Head of caudate nucleus (tissue), 42 donors: ENCODE measurements around the gene AP2A2.

Source experiments
- DNase-seq, 42 donors: peaks; one replicate each; pipeline versions ENCODE4 v3.0.0 to v3.0.0-alpha.2; 2020 to 2021; ENCODE audit warnings: mixed read lengths in 7 of 42
- intact Hi-C: fragments of 100-400 bp; cut with DNase I; formaldehyde crosslinking; loops from one replicate; pipeline ENCODE4 v1.15.0; 2022

AP2A2 gene

DNA sequence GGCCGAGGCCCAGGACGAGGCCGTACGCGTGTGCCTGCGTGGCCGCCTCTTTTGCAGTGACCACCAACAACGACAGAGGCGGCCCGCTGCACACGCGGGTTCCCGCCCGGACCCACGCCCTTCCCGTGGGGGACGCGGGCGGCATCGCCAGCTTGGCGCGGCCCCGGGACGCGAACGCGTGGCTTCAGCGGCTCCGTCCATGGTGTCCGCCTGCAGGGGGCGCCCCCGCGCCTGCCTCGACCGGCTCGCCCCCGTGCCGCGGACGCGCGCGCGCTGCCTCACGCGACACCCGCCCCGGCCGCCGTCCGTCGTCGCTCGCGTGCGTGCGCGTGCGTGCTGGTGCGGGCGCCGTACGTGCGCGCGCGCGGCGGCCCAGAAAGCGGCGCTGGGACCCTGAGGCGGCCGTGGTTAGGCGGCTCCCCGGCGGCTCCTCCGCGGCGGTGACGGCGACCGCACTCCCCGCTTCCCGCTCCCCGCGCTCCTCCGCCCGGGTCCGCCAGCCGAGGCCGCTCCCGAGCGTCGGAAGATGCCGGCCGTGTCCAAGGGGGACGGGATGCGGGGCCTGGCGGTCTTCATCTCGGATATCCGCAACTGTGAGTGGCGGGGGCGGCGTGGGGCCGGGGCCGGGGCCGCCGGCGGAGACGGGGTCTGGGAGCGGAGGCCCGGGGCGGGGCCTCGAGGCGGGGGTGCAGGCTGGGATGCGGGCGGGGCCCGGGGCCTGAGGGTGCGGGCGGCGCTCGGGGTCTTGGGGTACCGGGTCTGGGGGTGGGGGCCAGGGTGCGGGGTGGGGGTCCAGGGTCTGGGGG lies at the start of gene AP2A2:
TSS of gene AP2A2 (plus strand) at position 375 of the 806 bp plus-strand sequence. CDS start at position 527, 152 bp downstream.
- intact Hi-C loops, result loop anchor here (5.0 to 10.0 kb wide), 2 partner anchors 52 to 81 kb away; partner anchors contain the start of genes POLR2L and TSPAN4
- DNase-seq, result peak; percentile 32 to 94 (median 86)

DNA sequence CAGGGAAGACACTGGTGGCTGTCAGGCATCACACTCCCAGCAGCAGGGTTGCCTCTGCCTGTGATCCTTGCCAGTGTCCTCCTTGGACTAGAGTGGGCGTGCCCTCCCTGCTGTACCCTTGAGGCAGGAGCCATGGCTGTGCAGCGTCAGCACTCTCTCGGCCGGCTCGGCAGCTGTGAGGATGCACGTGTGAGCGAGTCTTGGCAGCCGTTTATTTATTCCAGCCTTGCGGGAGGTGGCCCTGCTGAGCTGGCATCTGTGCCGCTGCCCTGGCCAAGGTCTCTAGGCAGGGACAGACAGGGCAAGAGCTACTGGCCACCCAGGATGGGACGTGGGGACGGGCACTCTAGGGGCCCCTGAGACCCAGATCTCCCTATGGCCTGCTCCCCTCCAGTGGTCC lies 49.1 kb upstream of the AP2A2 start:
- intact Hi-C loops, result no loop called here

DNA sequence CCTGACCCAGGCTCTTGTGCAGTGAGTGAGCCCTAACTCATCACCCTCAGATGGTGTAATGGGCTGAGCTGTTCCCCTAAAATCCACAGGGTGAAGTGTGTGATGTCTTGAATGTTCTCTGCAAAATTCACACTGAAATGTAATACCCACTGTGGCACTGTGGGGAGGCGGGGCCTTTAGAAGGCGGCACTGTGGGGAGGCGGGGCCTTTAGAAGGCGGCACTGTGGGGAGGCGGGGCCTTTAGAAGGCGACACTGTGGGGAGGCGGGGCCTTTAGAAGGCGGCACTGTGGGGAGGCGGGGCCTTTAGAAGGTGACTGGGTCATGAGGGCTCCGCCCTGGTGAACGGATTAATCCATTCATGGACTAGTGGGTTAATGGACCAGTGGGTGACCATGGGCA lies 48.1 kb upstream of the AP2A2 start:
- no peak for DNase-seq
- intact Hi-C loops, result no loop called here

More for the DNA sequence above, 49.1 kb upstream of the AP2A2 start:
- peak in 27 of 42 donors; percentile 25 to 70 (median 44) for DNase-seq

DNA sequence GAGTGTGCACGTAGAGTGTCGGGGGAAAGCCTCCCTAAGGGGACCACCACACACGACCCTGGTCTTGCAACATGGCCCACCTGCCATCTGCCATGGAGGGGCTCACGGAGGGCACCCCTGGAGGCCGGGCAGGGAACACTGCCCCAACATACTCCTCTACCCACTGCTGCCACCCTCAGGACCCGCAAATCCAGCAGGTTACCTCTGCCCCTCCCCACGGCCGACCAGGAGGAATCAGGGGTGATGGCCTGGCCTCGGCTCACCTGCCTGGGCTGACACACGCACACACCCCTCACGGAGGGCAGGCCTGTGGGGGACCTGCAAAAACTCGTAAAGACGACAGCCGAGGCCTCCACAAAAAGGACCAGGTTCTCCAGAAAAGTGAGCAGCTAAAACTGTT lies 45.2 kb upstream of the AP2A2 start:
- intact Hi-C loops, result no loop called here
- no peak for DNase-seq

DNA sequence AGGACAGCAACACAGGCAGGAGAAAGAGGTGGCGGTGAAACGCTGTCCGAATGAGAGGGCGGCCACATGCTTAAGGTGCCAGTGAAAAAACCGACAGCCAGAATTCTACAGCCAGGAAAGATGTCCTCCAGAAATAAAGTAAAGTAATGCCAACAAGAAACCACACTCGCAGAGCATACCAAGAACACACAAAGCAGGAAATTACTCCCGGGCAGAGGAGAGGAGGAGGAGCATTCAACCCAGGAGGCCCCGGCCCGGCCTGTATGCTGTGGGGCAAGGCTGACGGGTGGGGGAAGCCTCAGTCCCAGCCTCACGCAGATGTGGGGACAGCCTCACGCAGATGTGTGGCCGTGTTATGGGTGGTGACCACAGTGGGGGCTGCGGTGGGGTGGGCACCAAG lies 43.1 kb upstream of the AP2A2 start:
- no peak for DNase-seq
- intact Hi-C loops, result no loop called here

DNA sequence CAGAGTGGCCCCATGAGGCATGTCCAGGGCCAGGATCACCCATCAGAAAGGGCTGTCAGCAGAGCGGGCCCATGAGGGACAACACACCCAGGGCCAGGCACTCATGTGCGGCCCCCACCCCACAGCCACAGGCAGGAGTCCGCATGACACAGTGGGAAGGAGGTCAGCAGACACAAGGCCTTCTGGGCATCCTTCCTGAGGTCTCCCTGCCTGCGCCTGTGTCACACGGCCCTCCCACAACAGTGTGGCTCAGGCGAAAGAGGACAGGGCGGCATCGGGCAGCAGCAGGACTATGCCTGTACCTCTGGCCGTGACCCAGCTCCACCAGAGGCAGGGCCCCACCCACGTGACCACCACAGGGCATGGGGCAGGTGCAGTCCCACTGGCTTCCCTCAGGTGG lies 42.1 kb upstream of the AP2A2 start:
- DNase-seq, result no peak
- intact Hi-C loops, result no loop called here

DNA sequence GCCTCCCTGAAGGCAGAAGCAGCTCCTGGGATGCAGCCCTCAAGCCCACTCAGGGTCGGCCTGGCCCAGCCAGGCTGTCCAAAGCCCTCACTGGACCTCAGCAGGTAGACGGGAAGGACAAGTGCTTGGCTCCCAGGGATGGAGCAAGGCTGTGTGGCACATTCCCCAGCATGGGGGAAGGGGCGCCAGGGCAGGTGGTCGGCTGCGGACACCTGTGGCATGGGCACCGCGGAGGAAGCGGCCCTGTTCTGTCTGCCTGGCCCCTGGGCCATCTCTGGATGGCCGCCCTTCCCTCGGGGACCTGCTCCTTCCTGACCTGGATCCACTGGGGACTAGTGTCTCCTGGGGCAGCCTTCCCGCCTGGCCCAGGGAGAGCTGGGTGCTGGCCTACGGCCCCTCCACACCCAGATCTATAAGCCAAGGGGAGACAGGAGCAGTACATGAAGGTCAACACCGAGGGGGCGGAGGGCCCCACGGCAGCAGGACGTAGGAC lies 41.0 kb upstream of the AP2A2 start:
- no peak for DNase-seq
- intact Hi-C loops, result no loop called here

DNA sequence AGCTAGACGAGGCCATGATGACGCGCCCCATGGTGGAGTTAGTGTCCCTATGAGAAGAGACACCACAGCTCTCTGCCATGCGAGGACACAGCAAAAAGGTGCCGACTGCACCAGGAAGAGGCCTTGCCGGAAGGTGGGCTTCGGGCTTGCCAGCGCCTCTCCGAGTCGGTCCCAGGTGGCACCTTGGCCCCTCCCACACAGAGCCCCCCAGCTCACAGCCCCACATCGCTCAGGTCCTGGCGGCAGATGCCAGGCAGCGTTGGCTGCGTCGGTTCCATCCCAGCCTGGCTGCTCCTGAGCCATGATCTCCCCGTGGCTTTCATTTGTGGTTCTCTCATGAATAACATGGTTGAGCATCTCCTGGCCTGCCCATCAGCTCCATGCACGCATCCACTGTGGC lies 39.1 kb upstream of the AP2A2 start:
- no peak for DNase-seq
- intact Hi-C loops, result no loop called here

DNA sequence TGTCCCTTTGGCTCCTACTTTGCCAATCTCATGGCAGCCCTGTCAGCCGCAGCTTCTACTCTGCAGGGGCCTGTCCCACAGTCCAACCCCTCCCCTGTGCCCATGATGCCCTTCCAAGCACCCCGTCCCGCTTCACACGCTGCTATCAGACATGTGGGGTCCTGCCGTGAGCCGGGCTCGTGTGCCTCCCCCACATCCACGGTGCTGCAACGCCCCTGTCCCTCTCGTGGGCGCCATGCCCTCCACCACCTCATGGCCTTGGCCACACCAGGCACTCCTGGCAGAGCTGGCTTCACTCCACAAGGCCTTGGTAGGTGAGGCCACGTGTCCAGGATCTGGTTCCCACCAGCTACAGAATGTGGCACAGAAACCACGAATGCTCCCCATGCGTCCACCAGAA lies 38.1 kb upstream of the AP2A2 start:
- no peak for DNase-seq
- intact Hi-C loops, result no loop called here

DNA sequence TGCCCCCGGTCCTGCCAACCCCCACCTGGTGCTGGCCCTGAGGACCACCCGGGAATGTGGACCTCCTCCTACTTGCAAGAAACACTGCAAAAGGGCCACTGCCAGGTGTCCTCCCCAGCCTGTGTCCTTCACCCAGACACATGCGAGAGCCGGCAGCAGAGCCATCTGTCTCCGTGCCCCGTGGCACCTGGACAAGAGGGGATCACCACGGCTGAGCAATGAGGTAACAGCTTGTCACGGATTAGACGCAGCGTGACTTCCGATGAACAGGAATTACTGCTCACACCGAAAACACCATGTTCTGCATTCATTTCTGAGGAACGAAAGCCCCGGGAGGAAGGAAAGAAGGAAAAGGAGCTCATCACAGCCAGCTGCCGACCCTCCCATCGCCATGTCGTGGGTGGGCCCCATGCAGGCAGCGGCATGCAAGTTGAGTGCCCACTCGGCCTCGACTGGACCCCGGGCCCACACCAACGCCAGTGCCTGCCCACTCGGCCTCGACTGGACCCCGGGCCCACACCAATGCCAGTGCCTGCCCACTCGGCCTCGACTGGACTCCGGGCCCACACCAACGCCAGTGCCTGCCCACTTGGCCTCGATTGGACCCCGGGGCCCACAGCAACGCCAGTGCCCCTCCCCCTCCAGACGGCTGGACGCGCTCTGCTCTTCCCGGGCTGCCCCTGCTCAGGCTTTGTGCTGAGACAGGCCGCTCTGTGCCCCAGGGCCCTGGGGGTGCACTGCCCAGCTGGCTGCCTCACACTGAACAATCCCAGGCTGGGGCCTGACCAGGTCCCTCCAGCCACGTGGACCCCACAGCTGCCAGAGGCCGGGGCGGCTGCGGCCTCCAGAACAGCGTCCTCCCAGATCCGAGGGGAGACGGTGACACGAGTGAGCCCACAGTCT lies 37.1 kb upstream of the AP2A2 start:
- intact Hi-C loops, result no loop called here
- peak in 10 of 42 donors; percentile 13 to 74 (median 37) for DNase-seq

DNA sequence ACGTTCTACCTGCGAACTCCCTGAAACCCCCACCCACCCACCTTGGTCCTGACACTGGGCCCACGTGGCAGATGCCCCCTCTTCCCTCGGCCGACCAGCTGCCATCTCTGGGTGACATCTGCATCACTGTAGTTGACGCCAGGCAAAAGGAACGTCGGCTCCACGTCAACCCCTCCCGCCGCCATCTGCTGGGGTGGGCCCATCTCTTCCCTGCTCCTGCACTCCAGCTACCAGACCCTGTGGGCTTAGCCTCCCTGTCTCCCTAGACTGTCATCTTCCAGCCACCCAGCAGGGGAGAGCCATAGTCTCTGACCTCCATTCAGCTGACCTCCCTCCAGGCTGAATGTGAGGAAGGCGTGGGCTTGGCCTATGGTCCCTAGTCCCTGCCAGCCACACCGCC lies 36.4 kb upstream of the AP2A2 start:
- intact Hi-C loops, result no loop called here
- no peak for DNase-seq

DNA sequence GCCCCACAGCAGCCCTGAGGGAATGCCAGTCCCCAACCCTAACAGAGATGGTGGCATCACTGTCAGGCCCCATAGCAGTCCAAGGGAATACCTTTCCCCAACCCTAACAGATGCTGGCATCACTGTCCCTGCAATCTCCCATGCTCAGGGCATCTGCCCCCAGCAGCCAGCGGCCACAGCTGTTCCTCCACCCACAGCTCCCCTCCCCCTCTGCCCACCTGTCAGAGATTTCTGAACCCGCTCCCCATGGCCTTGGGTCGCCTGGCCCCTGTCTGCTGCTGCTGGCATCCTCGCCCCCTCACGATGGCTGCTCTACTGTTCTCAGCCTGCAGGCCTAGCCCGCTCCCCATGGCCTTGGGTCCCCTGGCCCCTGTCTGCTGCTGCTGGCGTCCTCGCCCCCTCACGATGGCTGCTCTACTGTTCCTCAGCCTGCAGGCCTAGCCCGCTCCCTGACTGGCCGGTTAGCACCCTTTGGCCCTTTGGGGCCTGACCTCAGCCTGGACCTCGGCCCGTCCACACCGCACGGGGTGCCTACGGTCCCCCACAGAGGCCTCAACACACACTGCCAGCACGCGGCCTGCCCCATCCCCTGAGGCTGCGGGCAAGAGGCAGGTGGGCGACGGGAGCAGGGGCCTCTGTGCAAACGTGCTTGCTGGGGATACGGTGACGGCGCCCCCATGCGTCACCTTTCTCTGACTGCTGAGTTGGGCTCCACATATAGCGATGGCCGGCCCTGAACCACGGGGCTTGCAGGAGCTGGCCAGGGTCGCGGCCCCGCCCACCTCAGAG lies 35.8 kb upstream of the AP2A2 start:
- DNase-seq, result no peak
- intact Hi-C loops, result no loop called here

DNA sequence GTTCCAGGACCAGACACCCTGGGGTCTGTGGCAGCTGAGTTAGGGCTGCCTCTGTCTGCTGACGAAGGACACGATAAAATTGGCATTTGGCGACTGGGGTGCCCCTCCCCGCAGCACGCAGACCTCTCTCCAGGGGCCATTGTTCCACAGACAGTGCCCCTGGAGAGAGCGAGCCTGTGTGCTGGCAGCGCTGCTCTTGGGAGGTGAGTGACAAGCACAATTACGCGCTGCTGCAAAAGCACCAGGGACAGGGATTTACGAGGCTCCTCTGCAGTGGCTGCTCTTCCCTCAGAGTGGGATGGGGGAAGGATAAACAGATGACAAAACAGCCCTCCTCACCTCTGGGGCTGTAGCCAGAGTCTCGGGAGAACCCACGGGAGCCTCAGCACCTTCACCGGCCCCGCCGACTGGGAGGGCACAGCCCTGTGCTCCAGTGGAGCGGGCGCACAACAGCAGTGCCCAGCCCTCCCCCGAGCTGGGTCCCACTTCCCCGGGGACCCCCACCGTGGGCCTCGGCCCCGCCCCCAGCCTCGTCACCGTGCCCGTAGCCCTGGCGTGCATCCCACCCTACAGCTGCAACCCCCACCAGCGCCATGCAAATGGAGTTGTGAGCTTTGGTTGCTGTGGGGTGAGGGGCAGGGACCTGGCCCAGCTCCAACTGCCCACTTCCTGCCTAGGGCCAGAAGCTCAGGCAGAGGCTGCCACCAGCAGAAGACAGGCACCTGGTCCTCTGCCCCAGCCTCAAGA lies 34.7 kb upstream of the AP2A2 start:
- intact Hi-C loops, result no loop called here
- peak in 11 of 42 donors; percentile 26 to 63 (median 41) for DNase-seq

DNA sequence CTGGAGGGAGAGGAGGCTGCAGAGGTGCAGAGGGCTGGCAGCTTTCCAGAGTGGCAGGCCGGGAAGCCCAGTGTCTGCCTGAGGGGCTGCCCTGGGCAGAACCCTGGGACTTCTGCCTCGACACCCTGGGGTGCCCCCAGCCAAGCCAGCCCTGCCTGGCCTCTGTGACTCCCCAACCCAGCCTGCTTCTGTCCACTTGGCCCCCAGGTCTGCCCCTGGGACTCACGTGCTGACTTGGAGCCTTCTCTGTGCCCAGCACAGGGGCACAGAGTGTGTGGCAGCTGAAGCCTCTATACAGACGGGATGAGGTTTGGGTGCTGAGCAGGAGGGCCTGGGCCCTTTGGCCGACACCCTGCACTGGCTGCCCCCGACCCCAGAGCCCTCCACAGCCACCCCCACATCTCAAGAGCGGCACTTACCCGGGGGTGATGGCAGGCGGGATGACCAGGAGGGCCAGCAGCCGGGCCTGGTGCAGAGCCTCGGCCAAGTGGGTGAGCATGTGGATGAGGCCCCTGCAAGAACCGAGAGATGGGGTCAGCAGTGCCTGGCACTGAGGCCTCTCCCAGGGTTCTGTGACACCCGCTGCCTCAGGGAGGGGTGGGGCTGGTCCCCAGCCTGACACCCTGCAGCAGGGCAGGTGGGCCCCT lies 32.5 kb upstream of the AP2A2 start:
- DNase-seq, result no peak
- intact Hi-C loops, result no loop called here

DNA sequence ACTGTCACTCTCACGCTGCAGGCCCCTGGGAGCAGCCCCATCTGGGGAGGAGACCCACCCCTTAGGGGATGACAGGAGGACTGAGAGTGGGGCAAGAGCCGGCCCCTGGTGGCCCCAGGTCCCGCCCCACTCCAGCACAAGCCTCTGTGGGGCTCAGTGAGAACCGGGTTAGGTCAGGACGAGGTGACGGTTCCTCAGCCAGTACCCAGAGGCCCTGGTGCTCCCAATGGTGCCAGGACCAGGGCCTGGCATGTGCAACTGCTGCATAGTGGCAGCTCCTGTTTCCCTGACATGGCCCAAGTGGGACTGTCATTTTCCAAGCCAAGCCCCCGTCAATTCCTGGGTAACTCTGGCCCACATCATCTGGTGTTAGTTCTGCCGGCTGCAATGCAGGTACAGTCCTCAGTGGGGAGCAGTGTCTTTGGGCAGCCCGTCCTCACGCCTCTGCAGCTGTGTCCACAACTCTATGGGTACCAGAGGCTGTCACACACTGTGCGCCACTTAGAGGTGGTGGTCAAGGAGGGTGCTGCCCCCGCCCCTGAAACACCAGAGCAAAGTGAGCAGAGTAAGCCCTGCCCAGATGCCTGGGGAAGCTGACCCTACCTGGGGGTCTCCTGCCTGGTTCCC lies 31.0 kb upstream of the AP2A2 start:
- no peak for DNase-seq
- intact Hi-C loops, result no loop called here

DNA sequence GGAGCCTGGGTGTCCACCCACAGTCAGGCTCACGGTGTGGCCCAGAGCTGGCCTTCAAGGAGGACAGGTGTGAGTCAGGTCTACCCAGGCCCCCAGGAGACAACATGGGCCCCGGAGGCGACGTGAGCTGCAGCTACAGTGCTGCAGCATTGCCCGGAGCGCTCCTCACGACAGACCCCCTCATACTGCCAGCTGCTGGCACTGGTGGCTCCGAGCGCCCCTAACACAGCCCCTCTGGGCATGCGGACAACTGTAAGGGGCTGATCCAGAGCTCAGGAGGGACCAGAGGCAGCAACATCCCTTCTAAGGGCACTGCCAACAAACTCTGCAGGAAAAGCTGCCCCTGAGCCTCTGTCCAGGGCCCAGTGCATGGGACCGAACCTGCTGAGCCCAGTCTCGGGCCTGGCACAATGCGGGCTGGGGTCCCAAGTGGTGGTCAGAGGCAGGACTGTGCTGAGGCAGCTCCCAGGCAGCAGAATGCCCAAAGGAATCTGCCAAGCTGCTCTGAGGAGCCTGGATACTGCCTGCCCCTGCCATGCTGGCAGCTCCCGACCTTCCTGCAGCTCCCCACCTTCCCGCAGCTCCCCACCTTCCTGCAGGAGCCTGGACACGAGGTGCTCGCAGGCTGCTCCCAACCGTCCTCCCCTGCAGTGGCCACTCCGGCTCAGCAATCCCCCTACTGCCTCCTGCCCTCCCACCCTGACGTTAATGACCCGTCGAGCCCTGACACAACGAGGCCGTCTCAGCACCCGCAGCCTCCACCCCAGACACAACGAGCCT lies 30.1 kb upstream of the AP2A2 start:
- DNase-seq, result no peak
- intact Hi-C loops, result no loop called here
